ENCODE data around the gene MIS12.

MIS12 gene

GRCh38 chr17:5511401-5512225 lies 25.2 kb downstream of the MIS12 start:
- Histone ChIP-seq H3K27ac (ENCODE audit: low read depth, low read length) (no peak overlapping the region), H3K4me1 (ENCODE audit: control insufficient read depth in 1 of 2, insufficient read depth in 2 of 2, low read length in 2 of 2) (no peaks in the 10 kb centered on the region), H3K27me3 (ENCODE audit: control insufficient read depth in 1 of 2, insufficient read depth in 2 of 2, low read length in 2 of 2) (no peaks in the 10 kb centered on the region), H3K4me3 (ENCODE audit: low read depth in 1 of 2, low read length in 2 of 2) (no peak overlapping the region), H3K36me3 (ENCODE audit: control insufficient read depth in 1 of 2, insufficient read depth in 2 of 2, low read length in 2 of 2) (peaks cover 0 to 16% of the 10 kb centered on the region in 2 donors), H3K9ac (ENCODE audit: low read depth in 1 of 2, low read length in 2 of 2) (no peak overlapping the region), H3K9me3 (ENCODE audit: control insufficient read depth in 1 of 2, low read length in 2 of 2) (no peaks in the 10 kb centered on the region)

- no peak overlapping the region for H3K4me3 ChIP-seq (ENCODE audit: low read depth in 1 of 2, low read length in 2 of 2)
- H3K9me3 ChIP-seq (ENCODE audit: control insufficient read depth in 1 of 2, low read length in 2 of 2), result no peaks in the 10 kb centered on the region
- no peaks in the 10 kb centered on the region for H3K27me3 ChIP-seq (ENCODE audit: control insufficient read depth in 1 of 2, insufficient read depth in 2 of 2, low read length in 2 of 2)
- peaks cover 0 to 16% of the 10 kb centered on the region in 2 donors for H3K36me3 ChIP-seq (ENCODE audit: control insufficient read depth in 1 of 2, insufficient read depth in 2 of 2, low read length in 2 of 2)
- no peaks in the 10 kb centered on the region for H3K4me1 ChIP-seq (ENCODE audit: control insufficient read depth in 1 of 2, insufficient read depth in 2 of 2, low read length in 2 of 2)
- no peak overlapping the region for H3K27ac ChIP-seq (ENCODE audit: low read depth, low read length)
- no peak overlapping the region for H3K9ac ChIP-seq (ENCODE audit: low read depth in 1 of 2, low read length in 2 of 2)
Measured at GRCh38 chr17:5513628-5514027, 27.3 kb downstream of the MIS12 start.

GRCh38 chr17:5514976-5515375 lies 28.6 kb downstream of the MIS12 start:
- no peak overlapping the region for H3K4me3 ChIP-seq (ENCODE audit: low read depth in 1 of 2, low read length in 2 of 2)
- no peak overlapping the region for H3K9ac ChIP-seq (ENCODE audit: low read depth in 1 of 2, low read length in 2 of 2)
- no peaks in the 10 kb centered on the region for H3K4me1 ChIP-seq (ENCODE audit: control insufficient read depth in 1 of 2, insufficient read depth in 2 of 2, low read length in 2 of 2)
- no peaks in the 10 kb centered on the region for H3K27me3 ChIP-seq (ENCODE audit: control insufficient read depth in 1 of 2, insufficient read depth in 2 of 2, low read length in 2 of 2)
- no peak overlapping the region for H3K27ac ChIP-seq (ENCODE audit: low read depth, low read length)
- no peaks in the 10 kb centered on the region for H3K9me3 ChIP-seq (ENCODE audit: control insufficient read depth in 1 of 2, low read length in 2 of 2)
- H3K36me3 ChIP-seq (ENCODE audit: control insufficient read depth in 1 of 2, insufficient read depth in 2 of 2, low read length in 2 of 2), result peaks cover 0 to 16% of the 10 kb centered on the region in 2 donors

- Histone ChIP-seq H3K9ac (ENCODE audit: low read depth in 1 of 2, low read length in 2 of 2) (no peak overlapping the region), H3K36me3 (ENCODE audit: control insufficient read depth in 1 of 2, insufficient read depth in 2 of 2, low read length in 2 of 2) (peaks cover 0 to 26% of the 10 kb centered on the region in 2 donors), H3K27me3 (ENCODE audit: control insufficient read depth in 1 of 2, insufficient read depth in 2 of 2, low read length in 2 of 2) (no peaks in the 10 kb centered on the region), H3K27ac (ENCODE audit: low read depth, low read length) (no peak overlapping the region), H3K4me3 (ENCODE audit: low read depth in 1 of 2, low read length in 2 of 2) (no peak overlapping the region), H3K4me1 (ENCODE audit: control insufficient read depth in 1 of 2, insufficient read depth in 2 of 2, low read length in 2 of 2) (no peaks in the 10 kb centered on the region), H3K9me3 (ENCODE audit: control insufficient read depth in 1 of 2, low read length in 2 of 2) (no peaks in the 10 kb centered on the region)
Measured at GRCh38 chr17:5516060-5516792, 29.9 kb downstream of the MIS12 start.

- Histone ChIP-seq H3K36me3 (ENCODE audit: control insufficient read depth in 1 of 2, insufficient read depth in 2 of 2, low read length in 2 of 2) (peaks cover 0 to 17% of the 10 kb centered on the region in 2 donors), H3K9ac (ENCODE audit: low read depth in 1 of 2, low read length in 2 of 2) (no peak overlapping the region), H3K9me3 (ENCODE audit: control insufficient read depth in 1 of 2, low read length in 2 of 2) (no peaks in the 10 kb centered on the region), H3K27me3 (ENCODE audit: control insufficient read depth in 1 of 2, insufficient read depth in 2 of 2, low read length in 2 of 2) (no peaks in the 10 kb centered on the region), H3K27ac (ENCODE audit: low read depth, low read length) (no peak overlapping the region), H3K4me3 (ENCODE audit: low read depth in 1 of 2, low read length in 2 of 2) (no peak overlapping the region), H3K4me1 (ENCODE audit: control insufficient read depth in 1 of 2, insufficient read depth in 2 of 2, low read length in 2 of 2) (no peaks in the 10 kb centered on the region)
Measured at GRCh38 chr17:5522476-5522875, 36.1 kb downstream of the MIS12 start.

GRCh38 chr17:5523249-5523648 lies 36.9 kb downstream of the MIS12 start:
- H3K27ac ChIP-seq (ENCODE audit: low read depth, low read length), result no peak overlapping the region
- no peaks in the 10 kb centered on the region for H3K4me1 ChIP-seq (ENCODE audit: control insufficient read depth in 1 of 2, insufficient read depth in 2 of 2, low read length in 2 of 2)
- no peaks in the 10 kb centered on the region for H3K9me3 ChIP-seq (ENCODE audit: control insufficient read depth in 1 of 2, low read length in 2 of 2)
- no peaks in the 10 kb centered on the region for H3K27me3 ChIP-seq (ENCODE audit: control insufficient read depth in 1 of 2, insufficient read depth in 2 of 2, low read length in 2 of 2)
- no peak overlapping the region for H3K4me3 ChIP-seq (ENCODE audit: low read depth in 1 of 2, low read length in 2 of 2)
- no peak overlapping the region for H3K9ac ChIP-seq (ENCODE audit: low read depth in 1 of 2, low read length in 2 of 2)
- H3K36me3 ChIP-seq (ENCODE audit: control insufficient read depth in 1 of 2, insufficient read depth in 2 of 2, low read length in 2 of 2), result peaks cover 0 to 17% of the 10 kb centered on the region in 2 donors

GRCh38 chr17:5526821-5527598 lies 40.6 kb downstream of the MIS12 start:
- Histone ChIP-seq H3K9me3 (ENCODE audit: control insufficient read depth in 1 of 2, low read length in 2 of 2) (no peaks in the 10 kb centered on the region), H3K27ac (ENCODE audit: low read depth, low read length) (no peak overlapping the region), H3K36me3 (ENCODE audit: control insufficient read depth in 1 of 2, insufficient read depth in 2 of 2, low read length in 2 of 2) (peaks cover 7 to 18% of the 10 kb centered on the region in 2 donors), H3K9ac (ENCODE audit: low read depth in 1 of 2, low read length in 2 of 2) (no peak overlapping the region), H3K4me3 (ENCODE audit: low read depth in 1 of 2, low read length in 2 of 2) (no peak overlapping the region), H3K4me1 (ENCODE audit: control insufficient read depth in 1 of 2, insufficient read depth in 2 of 2, low read length in 2 of 2) (no peaks in the 10 kb centered on the region), H3K27me3 (ENCODE audit: control insufficient read depth in 1 of 2, insufficient read depth in 2 of 2, low read length in 2 of 2) (no peaks in the 10 kb centered on the region)

- Histone ChIP-seq H3K27ac (ENCODE audit: low read depth, low read length) (no peak overlapping the region), H3K4me1 (ENCODE audit: control insufficient read depth in 1 of 2, insufficient read depth in 2 of 2, low read length in 2 of 2) (no peaks in the 10 kb centered on the region), H3K4me3 (ENCODE audit: low read depth in 1 of 2, low read length in 2 of 2) (no peak overlapping the region), H3K27me3 (ENCODE audit: control insufficient read depth in 1 of 2, insufficient read depth in 2 of 2, low read length in 2 of 2) (no peaks in the 10 kb centered on the region), H3K36me3 (ENCODE audit: control insufficient read depth in 1 of 2, insufficient read depth in 2 of 2, low read length in 2 of 2) (peaks cover 7 to 22% of the 10 kb centered on the region in 2 donors), H3K9ac (ENCODE audit: low read depth in 1 of 2, low read length in 2 of 2) (no peak overlapping the region), H3K9me3 (ENCODE audit: control insufficient read depth in 1 of 2, low read length in 2 of 2) (no peaks in the 10 kb centered on the region)
Measured at GRCh38 chr17:5527601-5528250, 41.4 kb downstream of the MIS12 start.

- Histone ChIP-seq H3K36me3 (ENCODE audit: control insufficient read depth in 1 of 2, insufficient read depth in 2 of 2, low read length in 2 of 2) (peaks cover 7 to 25% of the 10 kb centered on the region in 2 donors), H3K27ac (ENCODE audit: low read depth, low read length) (no peak overlapping the region), H3K9ac (ENCODE audit: low read depth in 1 of 2, low read length in 2 of 2) (no peak overlapping the region), H3K4me3 (ENCODE audit: low read depth in 1 of 2, low read length in 2 of 2) (no peak overlapping the region), H3K9me3 (ENCODE audit: control insufficient read depth in 1 of 2, low read length in 2 of 2) (no peaks in the 10 kb centered on the region), H3K27me3 (ENCODE audit: control insufficient read depth in 1 of 2, insufficient read depth in 2 of 2, low read length in 2 of 2) (no peaks in the 10 kb centered on the region), H3K4me1 (ENCODE audit: control insufficient read depth in 1 of 2, insufficient read depth in 2 of 2, low read length in 2 of 2) (no peaks in the 10 kb centered on the region)
Measured at GRCh38 chr17:5530265-5531084, 44.1 kb downstream of the MIS12 start.
